Right forelimb (tissue), 1 donor: ENCODE data around the gene GPAT2.
"Not testable (repeated sequence)": the region's sequence is repeated elsewhere in the genome, so short reads cannot be mapped to it uniquely, and the experiment has no call there.

Experiments used
- DNase-seq: peaks from one replicate; pipeline ENCODE4 v3.0.0-alpha.2; 2018

Gene GPAT2

GRCh38 chr2:96065381-96065930, 30.7 kb upstream of the GPAT2 start:
- no peak for DNase-seq

GRCh38 chr2:96064760-96065159, 30.0 kb upstream of the GPAT2 start:
- DNase-seq: not testable (repeated sequence)

- DNase-seq: not testable (repeated sequence)
These were observed 29.4 kb upstream of the GPAT2 start for GRCh38 chr2:96064047-96064675.

- DNase-seq: not testable (repeated sequence)
These were observed 28.6 kb upstream of the GPAT2 start for GRCh38 chr2:96063116-96063899.

GRCh38 chr2:96062483-96062882, 27.8 kb upstream of the GPAT2 start:
- not testable (repeated sequence) for DNase-seq

GRCh38 chr2:96061901-96062300, 27.2 kb upstream of the GPAT2 start:
- not testable (repeated sequence) for DNase-seq

GRCh38 chr2:96061197-96061817, 26.6 kb upstream of the GPAT2 start:
- DNase-seq: not testable (repeated sequence)

- not testable (repeated sequence) for DNase-seq
These were observed 25.6 kb upstream of the GPAT2 start for GRCh38 chr2:96060325-96060724.

GRCh38 chr2:96059443-96059842, 24.7 kb upstream of the GPAT2 start:
- DNase-seq: not testable (repeated sequence)

- not testable (repeated sequence) for DNase-seq
These were observed 21.1 kb upstream of the GPAT2 start for GRCh38 chr2:96055830-96056229.

GRCh38 chr2:96054537-96054936, 19.8 kb upstream of the GPAT2 start:
- not testable (repeated sequence) for DNase-seq

- not testable (repeated sequence) for DNase-seq
These were observed 18.7 kb upstream of the GPAT2 start for GRCh38 chr2:96053385-96053784.

- not testable (repeated sequence) for DNase-seq
These were observed 17.9 kb upstream of the GPAT2 start for GRCh38 chr2:96052632-96053031.

- not testable (repeated sequence) for DNase-seq
These were observed 15.2 kb upstream of the GPAT2 start for GRCh38 chr2:96049917-96050262.

- peak; percentile 18 for DNase-seq
These were observed 14.6 kb upstream of the GPAT2 start for GRCh38 chr2:96049049-96049916.

- not testable (repeated sequence) for DNase-seq
These were observed 838 bp upstream of the GPAT2 start for GRCh38 chr2:96035554-96035953.

GRCh38 chr2:96033997-96034396, 719 bp downstream of the GPAT2 start:
- not testable (repeated sequence) for DNase-seq

- not testable (repeated sequence) for DNase-seq
These were observed 6.9 kb downstream of the GPAT2 start for GRCh38 chr2:96027725-96028325.

- not testable (repeated sequence) for DNase-seq
These were observed 9.0 kb downstream of the GPAT2 start for GRCh38 chr2:96025755-96026154.

- peak; percentile 48 for DNase-seq
These were observed 9.6 kb downstream of the GPAT2 start for GRCh38 chr2:96025194-96025492.

- DNase-seq: no peak
These were observed 10.2 kb downstream of the GPAT2 start for GRCh38 chr2:96024336-96025193.
